Endothelial cell of umbilical vein (primary cell): ENCODE results near the gene SKAP1.

Source experiments
- GATA2 ChIP-seq: IDR thresholded peaks from 2 replicates; pipeline ENCODE4 v1.7.0; 2011; ENCODE audit warnings: low read depth, mild to moderate bottlenecking, moderate library complexity, mixed read lengths, low read length; ENCODE audit not compliant: insufficient read length, insufficient read depth
- POLR2A ChIP-seq: IDR thresholded peaks from 2 replicates; pipeline ENCODE4 v1.6.1; 2012; ENCODE audit warnings: low read depth, mild to moderate bottlenecking, control low read depth, low read length

GRCh38 chr17:48416971-48417370 lies 13.0 kb downstream of the SKAP1 start:
- TF ChIP-seq POLR2A = no peak
- no peak for TF ChIP-seq GATA2
